Measurements from ENCODE around the gene OR4D2. TPM values are rescaled to one million over a fixed set of nuclear protein-coding genes. Genes with fewer than 3 reads are reported as not detected.
A peak's percentile ranks its signal among the peaks of the same experiment; 100 is the strongest.
"Not testable (repeated sequence)": the region's sequence is repeated elsewhere in the genome, so short reads cannot be mapped to it uniquely, and the experiment has no call there.

The OR4D2 gene
- total RNA-seq (not detected), polyA plus RNA-seq (not detected)
- long read RNA-seq, donor 1, result 0 reads
- long read RNA-seq, donor 2, result 0 reads
- long read RNA-seq, donor 3, result 0 reads
- long read RNA-seq, donor 4, result 0 reads

DNA sequence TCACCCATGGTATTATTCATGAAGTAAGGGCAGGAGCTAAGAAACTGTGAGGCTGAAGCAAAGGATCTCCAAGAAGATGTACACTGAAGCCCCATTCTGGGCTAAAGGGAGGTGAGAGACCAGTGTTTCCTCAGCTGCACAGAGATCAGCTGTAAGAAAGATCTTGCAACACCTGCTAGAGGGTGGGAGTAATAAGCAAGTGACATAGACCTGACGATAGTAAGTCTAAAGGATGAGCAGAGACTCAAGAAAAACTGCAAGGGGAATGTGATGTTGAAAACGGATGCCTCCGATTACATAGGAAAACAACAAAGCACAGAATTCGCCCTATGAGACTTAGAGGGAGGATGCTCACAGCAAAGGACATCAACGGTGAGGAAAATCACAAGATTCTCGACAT, at the start of gene OR4D2:
Gene OR4D2, plus strand, starts transcription at position 301 of the 400 bp plus-strand sequence. CDS start 2,674 bp downstream, outside the sequence.
- Histone ChIP-seq H3K4me3 (ENCODE audit: low read length) (no peak within 1 kb of the TSS), H3K27ac (ENCODE audit: low read length) (no peak within 1 kb of the TSS), H3K9me3 (ENCODE audit: control insufficient read depth, low read length) (no peaks in the 10 kb centered on the region), H3K4me1 (ENCODE audit: control insufficient read depth, insufficient read depth, low read length) (no peaks in the 10 kb centered on the region), H3K27me3 (ENCODE audit: control insufficient read depth, insufficient read depth) (no peaks in the 10 kb centered on the region)
- intact Hi-C loops (cut with DNase I), result no loop called here
- DNase-seq, result no peak
- no peak for ATAC-seq
- 60% methylated on average over 6 of the region's 6 CpGs for WGBS

DNA sequence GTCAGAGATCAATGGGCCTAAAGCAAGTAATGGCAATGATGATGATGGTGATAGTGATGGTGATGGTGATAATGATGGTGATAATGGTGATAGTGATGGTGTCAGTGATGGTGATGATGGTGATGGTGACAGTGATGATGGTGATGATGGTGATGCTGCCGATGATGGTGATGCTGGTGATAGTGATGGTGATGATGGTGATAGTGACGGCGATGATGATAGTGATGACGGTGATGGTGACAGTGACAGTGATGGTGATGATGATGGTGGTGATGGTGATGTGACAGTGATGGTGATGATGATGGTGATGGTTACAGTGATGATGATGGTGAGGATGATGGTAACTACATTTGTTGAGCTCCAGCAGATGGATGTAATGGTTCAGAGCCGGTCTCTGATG, 49.4 kb upstream of the OR4D2 start:
- intact Hi-C loops (cut with DNase I), result loop anchor here in 2 of 4 donors (10.0 kb wide), 2 partner anchors 103 to 263 kb away; partner anchors contain the start of gene MRPS23 (in 1 of the 2)
- H3K27me3 ChIP-seq (ENCODE audit: control insufficient read depth, insufficient read depth), result no peaks in the 10 kb centered on the region
- 88% methylated on average over 5 of the region's 5 CpGs for WGBS
- no peak overlapping the region for H3K27ac ChIP-seq (ENCODE audit: low read length)
- no peaks in the 10 kb centered on the region for H3K4me1 ChIP-seq (ENCODE audit: control insufficient read depth, insufficient read depth, low read length)
- H3K4me3 ChIP-seq (ENCODE audit: low read length), result no peak overlapping the region
- DNase-seq (no peak), ATAC-seq (no peak)
- H3K9me3 ChIP-seq (ENCODE audit: control insufficient read depth, low read length), result no peaks in the 10 kb centered on the region

DNA sequence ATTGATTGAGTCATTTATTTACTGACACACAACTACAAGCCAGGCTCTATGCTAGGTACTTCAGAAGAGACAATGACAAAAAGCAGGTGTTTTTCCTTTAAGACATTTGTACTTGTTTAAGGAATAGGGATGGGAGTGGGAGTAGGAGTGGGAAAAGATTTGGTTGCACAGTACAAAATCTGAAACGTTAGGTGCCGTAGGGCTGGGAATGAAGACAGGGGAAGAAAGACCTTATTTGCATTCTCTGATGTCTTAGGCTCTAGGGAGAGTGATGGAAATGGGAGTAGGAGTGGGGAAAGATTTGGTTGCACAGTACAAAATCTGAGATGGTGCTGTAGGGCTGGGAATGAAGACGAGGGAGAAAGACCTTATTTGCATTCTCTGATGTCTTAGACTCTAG, 47.3 kb upstream of the OR4D2 start:
- ATAC-seq, result no peak
- Histone ChIP-seq H3K4me1 (ENCODE audit: control insufficient read depth, insufficient read depth, low read length) (no peaks in the 10 kb centered on the region), H3K4me3 (ENCODE audit: low read length) (no peak overlapping the region), H3K27ac (ENCODE audit: low read length) (no peak overlapping the region), H3K27me3 (ENCODE audit: control insufficient read depth, insufficient read depth) (no peaks in the 10 kb centered on the region), H3K9me3 (ENCODE audit: control insufficient read depth, low read length) (no peaks in the 10 kb centered on the region)
- DNase-seq, result no peak
- intact Hi-C loops (cut with DNase I), result loop anchor here in 2 of 4 donors (10.0 kb wide), 2 partner anchors 105 to 265 kb away; partner anchors contain the start of gene MRPS23 (in 1 of the 2)
- 62% methylated on average over 3 of the region's 3 CpGs for WGBS

DNA sequence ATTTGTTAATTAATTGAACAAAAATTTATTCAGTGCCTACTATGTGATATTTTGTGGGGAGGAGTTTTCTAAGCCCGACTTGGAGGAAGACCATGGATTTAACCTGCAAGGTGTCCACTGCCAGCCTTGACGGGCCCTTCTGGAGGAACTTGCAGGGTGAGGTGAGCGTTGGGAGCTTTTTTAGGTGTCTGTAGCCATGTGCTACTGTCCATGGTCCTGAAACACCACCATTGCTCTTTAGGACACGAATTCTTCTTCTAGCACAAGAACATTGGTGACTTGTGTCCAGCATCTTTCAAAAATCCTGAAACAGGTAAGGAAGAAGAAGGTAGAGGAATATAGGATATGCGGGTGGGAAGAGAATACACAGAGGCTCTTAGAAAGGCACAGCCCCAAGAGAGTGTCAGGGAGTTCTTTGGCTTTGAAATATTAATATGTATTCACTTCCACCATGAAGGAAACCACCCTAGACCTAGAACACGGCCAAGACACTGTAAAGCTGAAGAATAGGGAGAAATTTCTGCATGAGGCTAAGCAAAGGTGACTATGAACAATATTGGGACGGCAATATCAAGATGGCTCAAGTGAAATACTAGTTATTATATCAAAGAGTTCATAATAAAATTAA, 46.5 kb upstream of the OR4D2 start:
- Histone ChIP-seq H3K27me3 (ENCODE audit: control insufficient read depth, insufficient read depth) (no peaks in the 10 kb centered on the region), H3K4me1 (ENCODE audit: control insufficient read depth, insufficient read depth, low read length) (no peaks in the 10 kb centered on the region), H3K4me3 (ENCODE audit: low read length) (no peak overlapping the region), H3K9me3 (ENCODE audit: control insufficient read depth, low read length) (no peaks in the 10 kb centered on the region), H3K27ac (ENCODE audit: low read length) (no peak overlapping the region)
- intact Hi-C loops (cut with DNase I), result no loop called here
- ATAC-seq (no peak), DNase-seq (peak in 1 of 3 donors; percentile 15)
- 24% methylated on average over 7 of the region's 7 CpGs for WGBS

DNA sequence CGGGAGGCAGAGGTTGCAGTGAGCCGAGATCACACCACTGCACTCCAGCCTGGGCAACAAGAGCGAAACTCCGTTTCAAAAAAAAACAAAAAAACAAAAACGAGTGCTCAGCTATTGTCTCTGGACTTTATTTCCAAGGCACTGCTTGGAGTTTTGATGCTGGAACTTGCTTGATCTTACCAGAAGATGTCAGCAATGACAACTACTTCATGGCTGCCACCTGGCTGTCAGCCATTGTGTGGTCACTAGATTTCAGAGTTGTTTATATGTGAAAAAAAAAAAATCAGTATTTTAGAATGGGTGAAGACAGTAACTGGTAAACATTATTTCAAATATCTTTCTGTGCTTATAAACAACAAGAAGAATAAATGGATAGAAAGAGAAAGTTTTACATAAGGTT, 44.9 kb upstream of the OR4D2 start:
- no peak for DNase-seq
- no peak overlapping the region for H3K27ac ChIP-seq (ENCODE audit: low read length)
- intact Hi-C loops (cut with DNase I), result no loop called here
- WGBS, result 51% methylated on average over 5 of the region's 5 CpGs
- H3K4me1 ChIP-seq (ENCODE audit: control insufficient read depth, insufficient read depth, low read length), result no peaks in the 10 kb centered on the region
- no peaks in the 10 kb centered on the region for H3K9me3 ChIP-seq (ENCODE audit: control insufficient read depth, low read length)
- no peak overlapping the region for H3K4me3 ChIP-seq (ENCODE audit: low read length)
- no peaks in the 10 kb centered on the region for H3K27me3 ChIP-seq (ENCODE audit: control insufficient read depth, insufficient read depth)
- ATAC-seq, result no peak

DNA sequence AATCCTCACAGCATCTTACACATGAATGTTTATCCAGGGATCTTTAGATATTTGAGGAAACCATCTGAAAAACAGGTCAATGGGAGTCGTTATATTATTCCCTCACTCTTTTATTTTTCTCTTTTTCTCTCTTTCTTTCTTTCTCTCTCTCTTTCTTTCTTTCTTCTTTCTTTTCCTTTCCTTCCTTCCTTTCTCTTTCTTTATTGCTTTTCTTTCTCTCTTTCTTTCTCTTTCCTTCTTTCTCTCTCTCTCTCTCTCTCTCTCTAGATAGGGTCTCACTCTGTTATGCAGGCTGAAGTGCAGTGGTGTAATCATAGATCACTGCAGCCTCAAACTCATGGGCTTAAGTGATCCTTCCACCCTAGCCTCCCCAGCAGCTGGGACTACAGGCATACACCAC, 38.9 kb upstream of the OR4D2 start:
- intact Hi-C loops (cut with DNase I), result no loop called here
- ATAC-seq (no peak), DNase-seq (no peak)
- no peaks in the 10 kb centered on the region for H3K4me1 ChIP-seq (ENCODE audit: control insufficient read depth, insufficient read depth, low read length)
- 46% methylated on average over 1 of the region's 1 CpG for WGBS
- no peaks in the 10 kb centered on the region for H3K9me3 ChIP-seq (ENCODE audit: control insufficient read depth, low read length)
- peaks cover 3% of the 10 kb centered on the region for H3K27me3 ChIP-seq (ENCODE audit: control insufficient read depth, insufficient read depth)
- H3K27ac ChIP-seq (ENCODE audit: low read length), result no peak overlapping the region
- H3K4me3 ChIP-seq (ENCODE audit: low read length), result no peak overlapping the region

DNA sequence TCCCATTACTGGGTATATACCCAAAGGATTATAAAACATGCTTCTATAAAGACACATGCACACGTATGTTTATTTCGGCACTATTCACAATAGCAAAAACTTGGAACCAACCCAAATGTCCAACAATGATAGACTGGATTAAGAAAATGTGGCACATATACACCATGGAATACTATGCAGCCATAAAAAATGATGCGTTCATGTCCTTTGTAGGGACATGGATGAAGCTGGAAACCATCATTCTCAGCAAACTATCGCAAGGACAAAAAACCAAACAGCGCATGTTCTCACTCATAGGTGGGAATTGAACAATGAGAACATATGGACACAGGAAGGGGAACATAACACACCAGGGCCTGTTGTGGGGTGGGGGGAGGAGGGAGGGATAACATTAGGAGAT, 34.1 kb upstream of the OR4D2 start:
- H3K4me3 ChIP-seq (ENCODE audit: low read length); intact Hi-C loops (cut with DNase I); H3K27ac ChIP-seq (ENCODE audit: low read length); H3K9me3 ChIP-seq (ENCODE audit: control insufficient read depth, low read length); H3K27me3 ChIP-seq (ENCODE audit: control insufficient read depth, insufficient read depth); DNase-seq; ATAC-seq; H3K4me1 ChIP-seq (ENCODE audit: control insufficient read depth, insufficient read depth, low read length): not testable (repeated sequence)
- WGBS, result 96% methylated on average over 5 of the region's 5 CpGs

DNA sequence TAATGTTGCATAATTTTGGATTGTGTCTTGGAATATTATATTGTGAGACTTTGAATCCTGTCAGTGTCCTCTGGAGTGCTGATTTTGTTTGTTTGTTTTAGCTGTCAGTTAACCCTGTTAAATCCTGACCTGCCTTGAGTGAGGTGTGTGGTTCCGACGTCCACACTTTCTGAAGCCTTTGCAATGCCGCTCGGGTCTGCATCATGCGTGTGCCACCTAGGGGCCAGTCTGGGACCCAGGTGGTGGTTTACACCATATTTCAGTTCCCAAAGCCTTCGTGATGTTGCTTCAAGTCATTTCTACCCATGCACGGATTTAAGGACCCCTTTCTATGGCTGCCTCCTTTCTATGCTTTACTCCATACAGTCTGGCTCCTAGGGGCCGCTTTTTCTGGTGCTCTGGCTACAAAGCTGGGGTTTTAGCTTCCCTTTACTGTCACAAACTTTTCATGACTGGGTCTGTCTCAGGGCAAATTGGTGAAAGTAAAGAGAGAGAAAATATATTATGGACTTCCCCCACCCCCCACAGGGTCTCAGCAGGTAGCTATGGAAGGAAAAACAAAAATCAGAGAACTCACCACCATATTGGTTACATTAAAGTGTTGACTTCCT, 30.0 kb upstream of the OR4D2 start:
- H3K4me1 ChIP-seq (ENCODE audit: control insufficient read depth, insufficient read depth, low read length), result no peaks in the 10 kb centered on the region
- ATAC-seq, result no peak
- no peak overlapping the region for H3K27ac ChIP-seq (ENCODE audit: low read length)
- H3K27me3 ChIP-seq (ENCODE audit: control insufficient read depth, insufficient read depth), result peaks cover 2% of the 10 kb centered on the region
- intact Hi-C loops (cut with DNase I), result no loop called here
- 26% methylated on average over 8 of the region's 8 CpGs for WGBS
- H3K4me3 ChIP-seq (ENCODE audit: low read length), result no peak overlapping the region
- no peak for DNase-seq
- H3K9me3 ChIP-seq (ENCODE audit: control insufficient read depth, low read length), result peaks cover 2% of the 10 kb centered on the region

DNA sequence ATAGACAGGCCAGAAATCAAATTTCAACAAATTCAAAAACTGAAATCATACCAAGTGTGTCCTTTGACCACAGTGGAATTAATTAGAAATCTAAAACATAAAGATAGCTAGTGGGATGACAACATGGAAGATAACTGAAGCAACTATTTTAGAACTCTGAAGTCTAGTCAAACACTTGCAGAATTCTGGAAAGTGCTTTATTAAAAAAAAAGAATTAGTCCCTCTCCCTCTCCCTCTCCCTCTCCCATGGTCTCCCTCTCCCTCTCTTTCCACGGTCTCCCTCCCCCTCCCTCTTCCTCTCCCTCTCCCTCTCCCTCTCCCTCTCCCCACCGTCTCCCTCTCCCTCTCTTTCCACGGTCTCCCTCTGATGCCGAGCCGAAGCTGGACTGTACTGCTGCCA, 25.3 kb upstream of the OR4D2 start:
- no peak for ATAC-seq
- intact Hi-C loops (cut with DNase I), result no loop called here

DNA sequence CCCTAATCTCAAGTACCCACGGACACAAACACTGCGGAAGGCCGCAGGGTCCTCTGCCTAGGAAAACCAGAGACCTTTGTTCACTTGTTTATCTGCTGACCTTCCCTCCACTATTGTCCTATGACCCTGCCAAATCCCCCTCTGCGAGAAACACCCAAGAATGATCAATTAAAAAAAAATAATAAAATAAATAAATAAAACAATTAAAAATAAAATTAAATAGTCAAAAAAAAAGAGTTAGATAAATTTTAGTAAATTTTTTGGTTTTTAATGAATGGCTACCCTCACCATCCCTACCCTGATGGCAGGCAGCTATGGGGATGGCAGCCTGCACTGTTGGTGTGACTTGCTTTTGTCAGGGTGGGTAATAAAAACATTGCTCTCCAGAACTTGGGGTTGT, 23.4 kb upstream of the OR4D2 start:
- DNase-seq; H3K4me1 ChIP-seq (ENCODE audit: control insufficient read depth, insufficient read depth, low read length); H3K9me3 ChIP-seq (ENCODE audit: control insufficient read depth, low read length); intact Hi-C loops (cut with DNase I); H3K4me3 ChIP-seq (ENCODE audit: low read length); H3K27ac ChIP-seq (ENCODE audit: low read length); H3K27me3 ChIP-seq (ENCODE audit: control insufficient read depth, insufficient read depth); ATAC-seq: not testable (repeated sequence)
- 64% methylated on average over 4 of the region's 4 CpGs for WGBS

More for the DNA sequence above, 25.3 kb upstream of the OR4D2 start:
- Histone ChIP-seq H3K27me3 (ENCODE audit: control insufficient read depth, insufficient read depth) (peaks cover 2% of the 10 kb centered on the region), H3K4me3 (ENCODE audit: low read length) (no peak overlapping the region), H3K4me1 (ENCODE audit: control insufficient read depth, insufficient read depth, low read length) (no peaks in the 10 kb centered on the region), H3K27ac (ENCODE audit: low read length) (no peak overlapping the region), H3K9me3 (ENCODE audit: control insufficient read depth, low read length) (peaks cover 2% of the 10 kb centered on the region)
- 73% methylated on average over 5 of the region's 5 CpGs for WGBS
- DNase-seq, result no peak

DNA sequence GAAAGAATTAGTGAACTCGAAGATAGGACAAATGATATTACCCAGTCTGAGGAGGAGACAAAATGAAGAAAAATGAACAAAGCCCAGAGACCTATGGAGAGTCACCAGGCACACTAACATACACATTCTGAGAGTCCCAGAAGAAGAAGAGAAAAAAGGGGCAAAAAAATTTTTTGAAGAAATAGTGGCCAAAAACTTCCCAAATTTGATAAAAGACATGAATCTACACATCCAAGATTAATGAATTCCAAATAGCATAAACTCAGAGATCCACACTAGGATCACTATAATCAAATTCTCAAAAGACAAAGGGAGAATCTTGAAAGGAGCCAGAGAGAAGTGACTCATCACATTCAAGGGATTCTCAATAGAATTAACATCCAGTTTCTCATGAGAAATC, 22.0 kb upstream of the OR4D2 start:
- no peak overlapping the region for H3K4me3 ChIP-seq (ENCODE audit: low read length)
- H3K4me1 ChIP-seq (ENCODE audit: control insufficient read depth, insufficient read depth, low read length), result no peaks in the 10 kb centered on the region
- intact Hi-C loops (cut with DNase I), result no loop called here
- WGBS, result 82% methylated on average over 1 of the region's 1 CpG
- no peak overlapping the region for H3K27ac ChIP-seq (ENCODE audit: low read length)
- H3K9me3 ChIP-seq (ENCODE audit: control insufficient read depth, low read length), result no peaks in the 10 kb centered on the region
- no peak for ATAC-seq
- no peak for DNase-seq
- H3K27me3 ChIP-seq (ENCODE audit: control insufficient read depth, insufficient read depth), result no peaks in the 10 kb centered on the region
